Hepatocyte (in vitro differentiated cells): Measurements from ENCODE around the gene ST6GAL1.

Experiments
- CTCF ChIP-seq: fragments of 200-600 bp; sonication (generic); IDR thresholded peaks from 2 replicates; pipeline ENCODE4 v1.5.1; 2016; ENCODE audit warnings: antibody characterized with exemption, mild to moderate bottlenecking; ENCODE audit not compliant: poor library complexity
- EZH2phosphoT487 ChIP-seq: fragments of 200-600 bp; sonication (generic); IDR thresholded peaks from one replicate; pipeline ENCODE4 v1.6.1; 2018; ENCODE audit warnings: antibody characterized with exemption, mild to moderate bottlenecking, low read depth, moderate library complexity; ENCODE audit not compliant: unreplicated experiment, severe bottlenecking

GRCh38 chr3:187085933-187086332, 155.6 kb downstream of the ST6GAL1 start:
- TF ChIP-seq CTCF = no peak
- no peak for TF ChIP-seq EZH2phosphoT487
